Panc1 (cell line): Measurements from ENCODE around the gene TFCP2L1.

ENCODE experiments used
- CTCF ChIP-seq: fragments of 450-650 bp; IDR thresholded peaks from 2 replicates; pipeline ENCODE4 v1.5.1; 2017; ENCODE audit warnings: mild to moderate bottlenecking
- POLR2AphosphoS5 ChIP-seq: IDR thresholded peaks from 2 replicates; pipeline ENCODE4 v1.6.1; 2012; ENCODE audit warnings: mild to moderate bottlenecking, low read depth, low read length, moderate library complexity
- REST ChIP-seq, 2 experiments: IDR thresholded peaks; 2 replicates each; pipeline ENCODE4 v1.6.1; 2011 to 2012; ENCODE audit warnings: low read depth in 2 of 2, control low read depth in 1 of 2, low read length in 1 of 2, mild to moderate bottlenecking in 1 of 2, moderate library complexity in 1 of 2; ENCODE audit not compliant: insufficient read depth in 1 of 2
- SIN3A ChIP-seq: IDR thresholded peaks from 2 replicates; pipeline ENCODE4 v1.6.1; 2012; ENCODE audit warnings: low read depth, mild to moderate bottlenecking, low read length, moderate library complexity, borderline replicate concordance; ENCODE audit not compliant: insufficient read depth
- TCF7L2 ChIP-seq: IDR thresholded peaks from 2 replicates; pipeline ENCODE4 v1.6.1; 2011; ENCODE audit warnings: mild to moderate bottlenecking, low read depth, low read length, inconsistent platforms

GRCh38 chr2:121266543-121267106 lies 18.4 kb downstream of the TFCP2L1 start:
- no peak for TF ChIP-seq CTCF
- TF ChIP-seq TCF7L2 = no peak
- TF ChIP-seq POLR2AphosphoS5 = no peak
- TF ChIP-seq REST (IDR thresholded peaks at IDR 0.05; ENCODE audit: insufficient read depth in 1 of 2, low read depth in 2 of 2, low read length in 1 of 2) = no peak
- no peak for TF ChIP-seq SIN3A
